Measurements from ENCODE around the gene ZNF692. TPM values are rescaled to one million over a fixed set of nuclear protein-coding genes. Genes with fewer than 3 reads are reported as not detected.
"Not testable (repeated sequence)": the region's sequence is repeated elsewhere in the genome, so short reads cannot be mapped to it uniquely, and the experiment has no call there.

The ZNF692 gene
- total RNA-seq, 2 donors from 2014 or later = 21.1 to 35.3 TPM

DNA sequence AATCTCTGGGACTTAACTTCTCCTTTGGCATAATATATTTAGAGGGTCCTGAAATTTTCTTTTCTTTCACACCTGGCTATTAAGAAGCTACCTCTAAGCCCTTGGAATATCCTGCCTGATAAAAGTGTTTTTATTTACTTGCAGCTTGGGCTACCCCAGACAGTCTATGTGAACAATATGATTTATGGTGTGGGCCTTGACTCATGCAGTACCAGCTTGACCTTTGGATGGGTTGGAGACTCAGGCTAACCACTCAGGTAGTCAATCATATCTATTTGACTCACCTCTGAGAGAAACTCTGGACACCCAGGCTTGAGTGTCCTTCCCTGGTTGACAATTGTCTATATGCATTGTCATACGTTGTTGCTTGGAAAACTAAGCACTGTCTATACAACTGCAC, 33.7 kb upstream of the ZNF692 start:
- Histone ChIP-seq H3K27ac (no peak overlapping the region), H3K27me3 (replicated peaks; ENCODE audit: insufficient read depth) (no peaks in the 10 kb centered on the region), H3K4me3 (no peak overlapping the region), H3K4me1 (ENCODE audit: control insufficient read depth in 1 of 2, low read depth in 2 of 2) (no peaks in the 10 kb centered on the region), H3K9me3 (no peaks in the 10 kb centered on the region), H3K36me3 (no peaks in the 10 kb centered on the region)
- DNase-seq (ENCODE audit: low spot score) = no peak
- ATAC-seq (ENCODE audit: insufficient number of reproducible peaks, low FRiP score, low read depth) = no peak
- TF ChIP-seq, protein P1, sequence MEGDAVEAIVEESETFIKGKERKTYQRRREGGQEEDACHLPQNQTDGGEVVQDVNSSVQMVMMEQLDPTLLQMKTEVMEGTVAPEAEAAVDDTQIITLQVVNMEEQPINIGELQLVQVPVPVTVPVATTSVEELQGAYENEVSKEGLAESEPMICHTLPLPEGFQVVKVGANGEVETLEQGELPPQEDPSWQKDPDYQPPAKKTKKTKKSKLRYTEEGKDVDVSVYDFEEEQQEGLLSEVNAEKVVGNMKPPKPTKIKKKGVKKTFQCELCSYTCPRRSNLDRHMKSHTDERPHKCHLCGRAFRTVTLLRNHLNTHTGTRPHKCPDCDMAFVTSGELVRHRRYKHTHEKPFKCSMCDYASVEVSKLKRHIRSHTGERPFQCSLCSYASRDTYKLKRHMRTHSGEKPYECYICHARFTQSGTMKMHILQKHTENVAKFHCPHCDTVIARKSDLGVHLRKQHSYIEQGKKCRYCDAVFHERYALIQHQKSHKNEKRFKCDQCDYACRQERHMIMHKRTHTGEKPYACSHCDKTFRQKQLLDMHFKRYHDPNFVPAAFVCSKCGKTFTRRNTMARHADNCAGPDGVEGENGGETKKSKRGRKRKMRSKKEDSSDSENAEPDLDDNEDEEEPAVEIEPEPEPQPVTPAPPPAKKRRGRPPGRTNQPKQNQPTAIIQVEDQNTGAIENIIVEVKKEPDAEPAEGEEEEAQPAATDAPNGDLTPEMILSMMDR (IDR thresholded peaks at IDR 0.05) = no peak

DNA sequence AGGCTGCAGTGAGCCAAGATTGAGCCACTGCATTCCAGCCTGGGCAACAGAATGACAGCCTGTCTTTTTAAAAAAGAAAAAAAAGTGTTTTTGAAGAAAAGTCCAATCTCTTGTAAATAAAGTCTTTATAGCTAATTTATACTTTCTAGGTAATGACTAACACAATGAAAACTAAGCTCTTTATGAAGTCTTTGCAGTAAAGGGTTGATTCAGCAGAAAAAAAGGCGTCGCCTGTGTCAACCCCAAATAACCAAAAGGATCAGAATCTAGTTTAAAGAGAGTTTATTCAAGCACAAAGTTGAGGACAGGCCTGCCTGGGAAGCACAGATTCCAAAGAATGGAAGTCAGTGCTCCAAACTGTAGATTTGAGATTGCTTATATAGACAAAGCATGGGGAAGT, 32.9 kb upstream of the ZNF692 start:
- DNase-seq (ENCODE audit: low spot score) (no peak), ATAC-seq (ENCODE audit: insufficient number of reproducible peaks, low FRiP score, low read depth) (no peak)
- H3K36me3 ChIP-seq = no peaks in the 10 kb centered on the region
- no peaks in the 10 kb centered on the region for H3K4me1 ChIP-seq (ENCODE audit: control insufficient read depth in 1 of 2, low read depth in 2 of 2)
- TF ChIP-seq, protein P1 (IDR thresholded peaks at IDR 0.05) = no peak
- no peak overlapping the region for H3K27ac ChIP-seq
- H3K9me3 ChIP-seq = no peaks in the 10 kb centered on the region
- H3K27me3 ChIP-seq (replicated peaks; ENCODE audit: insufficient read depth) = no peaks in the 10 kb centered on the region
- H3K4me3 ChIP-seq = no peak overlapping the region

DNA sequence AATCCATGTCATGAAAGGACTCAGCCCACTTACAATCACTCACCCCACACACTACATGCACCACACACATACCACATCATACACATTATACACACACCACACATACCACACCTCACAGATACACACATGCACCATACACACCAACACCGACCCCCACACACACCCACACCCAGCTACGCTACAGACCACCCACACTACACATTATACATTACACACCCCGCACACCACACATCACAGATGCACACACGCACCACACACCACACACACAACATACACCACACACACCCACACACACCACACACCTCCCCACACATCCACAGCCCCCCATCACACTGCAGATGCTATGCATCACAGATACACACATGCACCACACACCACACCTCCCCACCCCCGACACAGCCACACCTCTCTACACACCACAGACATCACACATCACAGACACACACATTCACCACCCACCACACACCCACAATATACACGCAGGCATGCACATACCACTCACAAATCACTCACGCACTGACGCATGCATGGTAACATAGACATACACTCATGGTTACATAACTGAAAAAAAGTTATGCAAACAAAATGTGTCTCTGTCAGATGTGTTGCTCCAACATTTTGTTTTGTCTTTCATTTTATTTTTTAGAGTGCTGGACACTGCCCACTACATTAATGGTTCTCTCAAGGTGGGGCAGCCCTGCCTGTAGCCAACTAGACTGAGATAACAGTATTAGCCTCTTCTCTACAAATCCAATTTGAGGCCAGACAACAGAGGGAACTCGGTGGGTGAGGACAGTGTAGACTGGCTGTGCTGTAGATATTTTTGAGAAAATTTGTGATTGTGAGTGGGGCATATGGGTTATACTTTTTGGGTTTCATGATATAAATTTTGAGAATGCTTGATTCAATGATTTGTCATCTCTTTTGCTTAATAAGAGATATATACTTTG, 31.9 kb upstream of the ZNF692 start:
- no peaks in the 10 kb centered on the region for H3K9me3 ChIP-seq
- H3K27ac ChIP-seq = no peak overlapping the region
- TF ChIP-seq, protein P1 (IDR thresholded peaks at IDR 0.05) = no peak
- ATAC-seq (ENCODE audit: insufficient number of reproducible peaks, low FRiP score, low read depth) (no peak), DNase-seq (ENCODE audit: low spot score) (no peak)
- H3K4me3 ChIP-seq = no peak overlapping the region
- no peaks in the 10 kb centered on the region for H3K27me3 ChIP-seq (replicated peaks; ENCODE audit: insufficient read depth)
- no peaks in the 10 kb centered on the region for H3K36me3 ChIP-seq
- H3K4me1 ChIP-seq (ENCODE audit: control insufficient read depth in 1 of 2, low read depth in 2 of 2) = no peaks in the 10 kb centered on the region

DNA sequence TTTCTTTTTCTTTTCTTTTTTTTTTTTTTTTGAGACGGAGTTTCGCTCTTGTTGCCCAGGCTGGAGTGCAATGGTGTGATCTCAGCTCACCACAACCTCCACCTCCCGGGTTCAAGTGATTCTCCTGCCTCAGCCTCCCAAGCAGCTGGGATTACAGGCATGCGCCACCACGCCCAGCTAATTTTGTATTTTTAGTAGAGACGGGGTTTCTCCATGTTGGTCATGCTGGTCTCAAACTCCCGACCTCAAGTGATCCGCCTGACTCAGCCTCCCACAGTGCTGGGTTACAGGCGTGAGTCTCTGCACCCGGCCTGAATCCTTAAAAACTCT, 31.0 kb upstream of the ZNF692 start:
- ATAC-seq (ENCODE audit: insufficient number of reproducible peaks, low FRiP score, low read depth); H3K4me1 ChIP-seq (ENCODE audit: control insufficient read depth in 1 of 2, low read depth in 2 of 2); H3K27ac ChIP-seq; H3K27me3 ChIP-seq (replicated peaks; ENCODE audit: insufficient read depth); H3K36me3 ChIP-seq; H3K4me3 ChIP-seq; DNase-seq (ENCODE audit: low spot score); H3K9me3 ChIP-seq: not testable (repeated sequence)

DNA sequence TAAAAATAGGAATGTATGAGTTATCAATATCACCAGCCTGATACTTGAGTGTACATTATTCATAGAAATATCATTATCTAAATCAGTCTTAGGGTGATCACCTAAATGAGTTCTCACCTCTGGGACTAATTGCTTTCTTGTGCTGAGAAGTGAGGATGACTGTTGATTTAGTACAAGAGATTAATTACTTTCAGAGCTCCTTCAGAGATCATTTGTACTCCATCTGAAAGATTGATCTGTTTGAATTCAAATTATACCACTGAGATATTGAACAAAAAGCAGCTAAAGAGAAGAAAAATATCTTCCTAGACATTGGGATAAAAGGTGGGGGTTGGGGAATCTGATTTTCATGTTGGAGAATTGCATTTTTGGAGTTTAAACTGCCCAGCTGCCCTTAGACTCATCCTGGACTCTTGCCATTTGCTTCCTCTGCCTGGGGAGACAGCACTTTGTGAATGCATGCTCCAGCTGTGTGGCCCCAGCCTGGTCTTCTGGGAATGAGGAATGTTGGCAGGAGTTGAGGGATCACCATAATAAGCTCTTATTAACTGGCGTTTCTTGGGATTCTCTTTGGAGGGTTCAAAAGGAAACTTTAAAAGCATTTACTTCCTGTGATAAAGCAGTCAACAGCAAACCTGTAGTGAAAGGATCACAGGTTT, 27.5 kb upstream of the ZNF692 start:
- H3K9me3 ChIP-seq = no peaks in the 10 kb centered on the region
- H3K4me3 ChIP-seq = no peak overlapping the region
- H3K27me3 ChIP-seq (replicated peaks; ENCODE audit: insufficient read depth) = no peaks in the 10 kb centered on the region
- DNase-seq (ENCODE audit: low spot score) (no peak), ATAC-seq (ENCODE audit: insufficient number of reproducible peaks, low FRiP score, low read depth) (no peak)
- H3K36me3 ChIP-seq = no peaks in the 10 kb centered on the region
- H3K27ac ChIP-seq = no peak overlapping the region
- no peaks in the 10 kb centered on the region for H3K4me1 ChIP-seq (ENCODE audit: control insufficient read depth in 1 of 2, low read depth in 2 of 2)
- TF ChIP-seq, protein P1 (IDR thresholded peaks at IDR 0.05) = no peak
